Parietal lobe (tissue), 2 donors: ENCODE data around the gene TARBP2. TPM values are rescaled to one million over a fixed set of nuclear protein-coding genes. Genes with fewer than 3 reads are reported as not detected.

Source experiments
- small RNA-seq: library from RNA; depleted of rRNA; stranded (forward); fragments of <200 nt; gene quantifications from one replicate; pipeline ENCODE3, GENCODE V24; 2014; ENCODE audit warnings: low replicate concordance
- total RNA-seq: library from RNA; depleted of rRNA; stranded (reverse); fragments of >200 nt; gene quantifications from one replicate; pipeline ENCODE4 v1.2.3, GENCODE V29; 2014

TARBP2 gene, protein sequence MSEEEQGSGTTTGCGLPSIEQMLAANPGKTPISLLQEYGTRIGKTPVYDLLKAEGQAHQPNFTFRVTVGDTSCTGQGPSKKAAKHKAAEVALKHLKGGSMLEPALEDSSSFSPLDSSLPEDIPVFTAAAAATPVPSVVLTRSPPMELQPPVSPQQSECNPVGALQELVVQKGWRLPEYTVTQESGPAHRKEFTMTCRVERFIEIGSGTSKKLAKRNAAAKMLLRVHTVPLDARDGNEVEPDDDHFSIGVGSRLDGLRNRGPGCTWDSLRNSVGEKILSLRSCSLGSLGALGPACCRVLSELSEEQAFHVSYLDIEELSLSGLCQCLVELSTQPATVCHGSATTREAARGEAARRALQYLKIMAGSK
- 41.3 TPM for total RNA-seq

DNA sequence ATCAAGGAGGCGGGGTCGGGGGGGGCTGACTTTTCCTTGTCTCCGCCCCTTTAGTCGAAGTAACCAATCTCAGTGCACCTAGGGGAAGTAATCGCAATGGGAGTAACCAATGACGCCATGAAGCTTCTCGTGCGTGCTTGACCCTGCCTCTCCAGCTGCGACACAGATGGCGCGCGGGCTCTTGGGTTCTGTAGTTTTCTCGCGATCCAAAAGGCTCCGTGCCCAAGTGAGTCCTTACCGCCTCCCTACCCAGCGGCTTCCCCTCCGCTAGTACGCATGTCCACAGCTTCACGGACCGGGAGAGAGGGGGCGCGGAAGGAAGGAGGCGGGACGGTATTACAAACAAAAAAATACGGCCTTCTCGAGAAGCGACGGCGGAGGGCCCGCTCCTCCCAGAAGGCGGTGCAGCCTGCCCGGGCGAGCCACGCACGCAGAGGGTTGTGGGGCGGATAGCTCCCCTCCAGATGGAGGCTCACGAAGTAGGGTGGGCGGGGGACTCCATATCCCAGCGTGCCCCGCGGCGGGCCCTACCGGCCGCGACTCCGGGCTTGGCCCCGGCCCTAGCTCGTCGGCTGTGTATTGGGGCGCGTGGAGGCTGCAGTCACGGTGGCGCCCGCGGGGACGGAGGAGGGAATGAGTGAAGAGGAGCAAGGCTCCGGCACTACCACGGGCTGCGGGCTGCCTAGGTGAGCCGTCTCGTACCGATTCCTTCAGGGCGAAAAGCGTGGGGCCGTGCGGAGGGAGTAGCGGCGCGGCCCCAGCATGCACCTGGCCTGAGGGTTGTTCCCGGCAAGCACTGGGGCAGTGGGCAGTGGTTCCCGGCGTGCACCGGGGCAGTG, at the start of gene TARBP2:
Gene TARBP2 (plus strand): TSS at position 508 of the 839 bp plus-strand sequence. CDS start 126 bp downstream, at position 634.

DNA sequence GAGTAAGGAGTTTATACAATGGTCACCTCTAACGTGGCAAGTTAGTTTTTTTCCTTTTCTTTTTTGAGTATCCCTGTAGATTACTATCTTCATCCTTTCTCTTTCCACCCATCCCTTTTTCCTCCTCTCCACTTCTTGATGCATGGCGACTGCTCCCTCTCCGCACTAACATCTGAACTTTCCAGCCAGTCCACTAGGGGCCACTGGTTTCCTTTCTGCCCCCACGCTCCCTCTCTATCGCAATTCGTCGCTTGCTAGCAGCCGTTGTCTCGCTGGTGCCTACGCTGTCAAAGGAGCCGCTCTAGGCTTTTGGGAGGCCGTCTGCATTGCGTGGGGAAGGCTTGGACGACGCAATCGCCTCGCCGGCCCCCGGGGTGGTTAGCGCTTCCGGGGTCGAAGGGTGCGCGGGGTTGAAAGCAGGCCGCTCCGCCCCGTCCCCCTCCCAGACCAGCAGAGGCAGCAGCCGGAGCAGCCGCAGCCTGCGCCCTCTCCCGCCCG, 49.4 kb upstream of the TARBP2 start, which contains the start of gene PCBP2:
Gene PCBP2 (plus strand): TSS at position 442 of the 498 bp plus-strand sequence. CDS start 2,699 bp downstream, outside the sequence.

DNA sequence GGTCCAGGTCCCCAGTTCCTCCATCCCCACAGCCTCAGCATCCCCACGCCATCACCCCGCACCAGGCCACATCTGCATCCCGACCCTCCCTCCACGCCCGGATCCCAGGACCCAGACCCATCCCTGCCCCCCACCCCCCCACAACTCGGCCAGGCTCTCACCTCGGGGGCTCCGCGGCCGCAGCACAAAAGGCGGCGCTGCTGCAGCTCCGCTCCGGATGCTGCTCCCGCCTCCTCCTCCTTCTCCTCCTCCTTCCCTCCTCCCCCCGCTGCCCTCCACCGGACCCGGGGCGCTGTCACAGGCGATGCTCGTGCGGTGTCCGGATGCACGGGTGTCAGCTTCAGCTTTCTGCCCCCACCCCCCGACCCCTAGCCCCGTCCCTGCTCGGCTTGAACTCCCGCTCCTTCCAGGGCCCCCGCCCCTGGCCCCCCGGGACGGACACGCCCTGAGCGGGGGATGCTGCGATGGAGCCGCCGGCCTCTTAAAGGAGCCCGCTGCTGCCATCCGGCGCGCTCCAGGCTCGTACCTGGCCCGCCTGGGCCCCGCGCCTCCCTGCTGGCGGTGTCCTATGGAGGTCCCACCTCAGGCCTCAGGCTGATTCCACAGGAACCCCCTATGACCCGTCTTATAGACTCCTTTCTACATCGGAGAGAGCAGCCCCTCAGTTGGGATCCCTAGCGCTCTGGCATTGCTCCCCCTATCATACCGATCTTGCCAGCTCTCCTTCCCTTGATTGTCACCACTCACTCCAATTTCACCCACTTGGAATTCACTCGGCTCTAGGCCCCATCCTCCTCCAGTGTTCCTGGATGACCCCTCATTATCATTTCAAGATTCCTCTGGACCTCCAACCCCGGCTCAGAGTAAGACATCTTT, 1.6 kb upstream of the TARBP2 start, which contains the start of gene MAP3K12:
Gene MAP3K12 (minus strand): TSS at position 193 of the 876 bp plus-strand sequence. CDS start 12,067 bp downstream, outside the sequence.

DNA sequence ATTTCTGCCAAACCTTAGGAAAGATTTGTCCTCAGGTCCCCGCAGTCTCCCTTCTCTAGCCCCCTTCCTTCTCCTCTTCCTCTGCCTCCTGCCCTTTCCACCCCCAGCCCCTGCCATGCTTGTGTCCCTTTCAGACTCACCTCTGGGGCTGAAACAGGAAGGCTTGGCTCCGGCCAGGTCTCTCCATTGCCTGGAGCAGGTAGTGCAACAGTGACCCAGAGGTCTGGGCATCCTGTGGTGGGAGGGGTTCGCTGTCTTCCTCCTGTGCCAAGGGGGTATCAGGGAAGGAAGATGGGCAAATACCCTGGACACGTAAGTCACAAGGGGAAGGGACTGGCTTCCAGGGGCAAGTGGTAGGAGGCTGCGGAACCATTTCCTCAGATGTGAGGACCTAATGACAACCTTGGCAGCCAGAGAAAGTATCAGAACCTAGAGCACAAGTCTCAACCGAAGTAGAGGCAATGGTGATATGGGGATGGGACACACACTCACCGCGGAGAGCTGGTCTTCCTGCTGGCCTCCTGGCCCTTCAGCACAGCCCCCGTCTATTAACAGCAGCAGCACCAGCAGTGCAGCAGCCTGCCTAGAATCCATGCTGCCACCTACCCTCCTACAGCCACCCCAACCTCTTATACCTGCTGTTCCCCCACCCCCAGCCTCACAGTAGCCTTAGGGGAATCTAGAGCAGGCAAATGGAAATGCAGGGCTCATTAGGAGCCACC, 6.0 kb downstream of the TARBP2 start, which contains the start of gene NPFF:
Gene NPFF (minus strand): TSS at position 604 of the 722 bp plus-strand sequence. CDS start 10 bp downstream, at position 594.

Small RNA genes lying within 50 kb of the gene (small RNA-seq; reads per million reads assigned to genes)
- gene AC023509.3: not detected

Other genes starting within 250 kb of the TARBP2 start
- gene ESPL1, start 233.0 kb upstream of the TARBP2 start, total RNA-seq: 2.8 TPM
- gene PFDN5, start 205.7 kb upstream of the TARBP2 start, total RNA-seq: 432 TPM
- 46.3 TPM for gene MYG1, start 201.6 kb upstream of the TARBP2 start, total RNA-seq
- gene AAAS, start 179.7 kb upstream of the TARBP2 start, total RNA-seq: 38.8 TPM
- gene SP7, start 164.9 kb upstream of the TARBP2 start, total RNA-seq: 0.31 TPM
- 23.5 TPM for gene SP1, start 121.1 kb upstream of the TARBP2 start, total RNA-seq
- not detected for gene AMHR2, start 77.4 kb upstream of the TARBP2 start, total RNA-seq
- gene PRR13, start 59.5 kb upstream of the TARBP2 start, total RNA-seq: 6.6 TPM
- gene PCBP2, start 49.2 kb upstream of the TARBP2 start, total RNA-seq: 324 TPM
- 61.0 TPM for gene MAP3K12, start 1.8 kb upstream of the TARBP2 start, total RNA-seq
- gene NPFF, start 6.2 kb downstream of the TARBP2 start, total RNA-seq: not detected
- 26.0 TPM for gene ATF7, start 125.1 kb downstream of the TARBP2 start, total RNA-seq
- gene ATP5MC2, start 174.8 kb downstream of the TARBP2 start, total RNA-seq: 74.5 TPM
- gene CALCOCO1, start 226.2 kb downstream of the TARBP2 start, total RNA-seq: 144 TPM